Epithelial cell of esophagus (primary cell): Measurements from ENCODE around the gene EVI5L.

Source experiments
- DNase-seq: peaks from one replicate; pipeline ENCODE4 v3.0.0; 2010; ENCODE audit warnings: low read depth
- H3K4me3 ChIP-seq: 2 replicates; pipeline ENCODE4 v1.5.1; 2011; ENCODE audit warnings: mild to moderate bottlenecking, low read length, control low read depth
- TF ChIP-seq, protein P1 (sequence below): IDR thresholded peaks from 2 replicates; pipeline ENCODE4 v1.5.1; 2011; ENCODE audit warnings: low read depth, mild to moderate bottlenecking, low read length, control low read depth, inconsistent platforms; ENCODE audit not compliant: insufficient read depth; ENCODE audit errors: missing control alignments

Gene EVI5L

DNA sequence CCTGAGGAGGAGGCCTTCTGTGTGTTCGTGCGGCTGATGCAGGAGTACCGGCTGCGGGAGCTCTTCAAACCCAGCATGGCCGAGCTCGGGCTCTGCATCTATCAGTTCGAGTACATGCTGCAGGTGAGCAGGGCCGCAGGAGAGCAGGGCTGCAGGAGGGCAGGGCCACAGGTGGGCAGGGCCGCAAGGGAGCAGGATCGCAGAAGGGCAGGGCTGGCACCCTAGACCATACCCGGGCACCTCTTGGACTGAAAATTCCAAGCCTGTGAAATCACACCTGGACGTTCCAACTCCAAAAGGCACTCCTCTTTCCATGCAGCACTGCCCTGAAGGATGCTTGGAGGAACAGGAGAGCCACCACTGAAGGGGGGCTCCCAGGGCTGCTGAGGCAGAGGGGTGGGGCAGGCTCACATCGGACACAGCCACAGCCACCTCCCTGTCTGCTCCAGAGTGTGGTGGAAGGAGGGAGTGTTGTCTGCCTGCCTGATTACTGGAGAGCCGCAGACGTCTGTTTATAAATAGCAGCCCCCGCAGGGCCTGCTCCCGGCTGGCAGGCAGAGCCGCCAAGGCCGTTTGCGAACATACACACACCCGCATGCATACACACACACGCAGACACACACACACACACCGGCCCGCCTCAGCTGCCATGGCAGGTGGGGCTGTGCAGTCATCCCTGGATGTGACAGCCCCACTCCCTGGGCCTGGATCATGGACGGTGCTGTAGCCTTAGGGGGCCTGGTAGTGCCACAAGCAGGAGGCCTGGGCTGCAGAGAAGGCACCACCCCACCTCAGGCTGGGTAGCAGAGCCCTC lies 20.2 kb downstream of the EVI5L start:
- no peak for DNase-seq
- TF ChIP-seq, protein P1, sequence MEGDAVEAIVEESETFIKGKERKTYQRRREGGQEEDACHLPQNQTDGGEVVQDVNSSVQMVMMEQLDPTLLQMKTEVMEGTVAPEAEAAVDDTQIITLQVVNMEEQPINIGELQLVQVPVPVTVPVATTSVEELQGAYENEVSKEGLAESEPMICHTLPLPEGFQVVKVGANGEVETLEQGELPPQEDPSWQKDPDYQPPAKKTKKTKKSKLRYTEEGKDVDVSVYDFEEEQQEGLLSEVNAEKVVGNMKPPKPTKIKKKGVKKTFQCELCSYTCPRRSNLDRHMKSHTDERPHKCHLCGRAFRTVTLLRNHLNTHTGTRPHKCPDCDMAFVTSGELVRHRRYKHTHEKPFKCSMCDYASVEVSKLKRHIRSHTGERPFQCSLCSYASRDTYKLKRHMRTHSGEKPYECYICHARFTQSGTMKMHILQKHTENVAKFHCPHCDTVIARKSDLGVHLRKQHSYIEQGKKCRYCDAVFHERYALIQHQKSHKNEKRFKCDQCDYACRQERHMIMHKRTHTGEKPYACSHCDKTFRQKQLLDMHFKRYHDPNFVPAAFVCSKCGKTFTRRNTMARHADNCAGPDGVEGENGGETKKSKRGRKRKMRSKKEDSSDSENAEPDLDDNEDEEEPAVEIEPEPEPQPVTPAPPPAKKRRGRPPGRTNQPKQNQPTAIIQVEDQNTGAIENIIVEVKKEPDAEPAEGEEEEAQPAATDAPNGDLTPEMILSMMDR, result no peak
- H3K4me3 ChIP-seq, result no peak overlapping the region

DNA sequence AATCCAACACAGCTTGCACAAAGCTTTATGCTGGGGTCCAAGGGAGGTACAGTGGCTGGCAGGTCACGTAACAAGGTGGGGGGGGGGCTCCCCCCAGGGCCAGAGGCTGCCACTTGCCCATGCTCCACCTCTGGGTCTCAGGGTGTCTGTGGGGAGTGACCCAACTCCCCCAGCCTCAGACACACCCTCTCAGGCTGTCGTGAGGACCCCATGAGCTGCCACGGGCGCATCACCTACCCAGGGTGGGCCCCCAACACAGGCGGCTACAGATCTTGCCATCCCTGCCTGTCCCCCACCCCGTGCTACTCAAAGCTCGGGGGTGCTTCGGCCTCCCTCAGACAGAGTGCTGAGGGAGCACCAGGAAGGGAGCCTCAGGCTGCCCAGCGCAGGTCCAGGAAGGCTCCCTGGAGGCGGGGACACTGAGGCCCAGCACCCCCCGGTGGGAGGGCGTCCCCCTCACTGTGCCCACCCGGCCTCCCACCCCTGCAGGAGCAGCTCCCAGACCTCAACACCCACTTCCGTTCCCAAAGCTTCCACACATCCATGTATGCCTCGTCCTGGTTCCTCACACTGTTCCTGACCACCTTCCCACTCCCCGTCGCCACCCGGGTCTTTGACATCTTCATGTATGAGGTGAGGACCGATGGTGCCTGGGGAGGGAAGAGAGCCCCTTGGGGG lies 21.1 kb downstream of the EVI5L start:
- TF ChIP-seq, protein P1, result no peak
- no peak overlapping the region for H3K4me3 ChIP-seq
- DNase-seq, result no peak

DNA sequence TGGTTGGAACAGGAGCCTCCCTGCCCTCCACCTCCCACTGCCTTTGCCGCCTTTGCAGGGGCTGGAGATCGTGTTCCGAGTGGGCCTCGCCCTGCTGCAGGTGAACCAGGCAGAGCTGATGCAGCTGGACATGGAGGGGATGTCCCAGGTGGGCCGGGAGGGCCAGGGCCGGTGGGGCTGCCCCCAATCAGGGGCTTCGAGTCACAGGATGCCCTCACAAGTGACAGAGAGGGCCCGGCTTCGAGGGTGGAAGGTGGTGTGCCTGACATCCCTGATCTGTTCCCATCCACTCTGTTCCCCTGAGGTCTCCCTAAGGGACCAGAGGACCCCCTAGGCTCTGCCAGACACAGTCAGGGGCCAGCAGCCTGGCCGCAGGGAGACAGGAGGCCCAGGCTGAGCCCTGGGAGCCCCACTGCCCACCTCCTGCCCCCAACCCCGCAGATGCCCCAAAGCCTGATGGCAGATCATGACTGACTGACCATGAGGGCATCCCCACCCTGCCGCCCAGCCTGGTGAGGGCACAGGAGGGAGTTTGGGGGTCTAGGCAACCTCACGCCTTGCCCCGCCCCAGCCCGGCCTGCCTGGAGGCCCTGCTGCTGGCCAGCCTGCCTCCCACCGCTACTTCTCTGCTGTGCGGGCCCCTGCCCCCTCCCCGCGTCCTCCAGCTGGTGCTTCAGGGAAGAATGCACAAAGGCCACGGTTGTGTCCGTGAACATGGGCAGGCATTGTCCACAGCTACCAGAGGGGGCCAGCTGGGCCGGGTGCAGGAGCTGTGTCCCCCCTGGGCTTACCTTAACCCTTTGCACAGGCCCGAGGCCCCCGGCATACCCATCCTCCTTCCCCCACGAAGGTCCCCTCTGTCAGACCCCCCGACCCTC lies 21.8 kb downstream of the EVI5L start:
- TF ChIP-seq, protein P1, result no peak
- DNase-seq, result no peak
- H3K4me3 ChIP-seq, result no peak overlapping the region

DNA sequence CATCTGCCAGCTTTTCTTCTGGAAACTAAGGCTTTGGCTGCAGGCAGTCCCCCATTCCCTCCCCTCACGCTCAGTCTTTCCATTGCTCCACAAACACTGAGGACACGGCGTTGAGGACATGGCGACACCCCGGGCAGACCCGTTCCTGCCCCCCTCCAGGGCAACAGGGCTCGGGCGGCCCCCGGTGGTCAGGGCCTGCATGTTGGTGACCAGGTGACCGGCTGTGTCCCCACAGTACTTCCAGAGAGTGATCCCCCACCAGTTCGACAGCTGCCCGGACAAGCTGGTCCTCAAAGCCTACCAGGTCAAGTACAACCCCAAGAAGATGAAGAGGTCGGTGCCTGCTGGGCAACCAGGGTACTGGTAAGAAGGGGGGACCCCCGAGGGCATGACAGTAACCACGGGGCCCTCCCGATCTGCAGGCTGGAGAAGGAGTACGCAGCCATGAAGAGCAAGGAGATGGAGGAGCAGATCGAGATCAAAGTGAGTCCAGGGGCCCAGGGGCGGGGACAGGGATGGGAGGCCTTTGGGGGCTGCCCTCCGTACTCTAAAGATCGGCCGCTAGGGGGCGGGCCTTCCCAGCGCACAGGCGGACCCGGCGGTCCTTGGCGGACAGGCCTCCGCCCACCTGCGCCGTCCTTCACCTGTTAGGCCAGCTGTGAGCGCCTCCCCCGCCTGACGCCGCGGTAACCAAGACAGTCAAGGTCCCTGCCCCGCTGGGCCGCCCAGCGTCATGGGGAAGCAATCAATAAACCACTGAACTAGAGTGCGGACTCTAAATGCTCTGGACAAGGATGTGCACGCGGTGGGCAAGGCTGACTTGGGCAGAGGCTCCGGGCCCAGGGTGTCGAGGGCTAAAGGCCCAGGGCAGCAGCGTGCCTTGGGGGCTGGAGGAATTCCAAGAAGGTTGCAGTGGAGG lies 23.1 kb downstream of the EVI5L start:
- no peak overlapping the region for H3K4me3 ChIP-seq
- peak; percentile 81 for DNase-seq
- TF ChIP-seq, protein P1, result peak; percentile 69

DNA sequence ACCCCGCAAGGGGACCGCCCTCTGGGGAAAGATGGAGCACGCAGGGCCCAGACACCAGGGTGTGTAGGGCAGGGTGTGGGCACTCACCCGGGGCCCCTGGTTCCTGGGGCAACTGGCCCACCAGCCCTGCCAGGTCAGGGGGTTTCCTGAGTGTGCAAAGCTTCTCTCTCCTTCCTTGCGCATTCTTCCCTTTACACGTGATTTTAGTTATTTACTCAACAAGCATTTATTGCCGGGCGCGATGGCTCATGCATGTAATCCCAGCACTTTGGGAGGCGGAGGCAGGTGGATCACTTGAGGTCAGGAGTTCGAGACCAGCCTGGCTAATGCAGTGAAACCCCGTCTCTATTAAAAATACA lies 23.7 kb downstream of the EVI5L start:
- TF ChIP-seq, protein P1, result no peak
- no peak for DNase-seq
- no peak overlapping the region for H3K4me3 ChIP-seq
